WERI-Rb-1 (cell line): ENCODE data around the gene CIBAR2.

Experiments
- DNase-seq: peaks from one replicate; pipeline ENCODE4 v3.0.0-alpha.2; 2020
- H3K27ac ChIP-seq: fragments of 250-450 bp; sonication (Bioruptor Pico); 2 replicates; pipeline ENCODE4 v1.5.1; 2020; ENCODE audit warnings: mild to moderate bottlenecking, moderate library complexity
- H3K27me3 ChIP-seq: fragments of 250-450 bp; sonication (Bioruptor Pico); 2 replicates; pipeline ENCODE4 v1.5.1; 2021; ENCODE audit warnings: mild to moderate bottlenecking, low read depth, moderate library complexity; ENCODE audit not compliant: insufficient read depth, severe bottlenecking
- H3K36me3 ChIP-seq: fragments of 250-450 bp; sonication (Bioruptor Pico); 2 replicates; pipeline ENCODE4 v1.5.1; 2020; ENCODE audit warnings: mild to moderate bottlenecking, moderate library complexity
- H3K4me3 ChIP-seq: 2 replicates; pipeline ENCODE4 v1.5.1; 2011; ENCODE audit warnings: low read depth, mild to moderate bottlenecking, control low read depth, low read length
- H3K9me3 ChIP-seq: fragments of 250-450 bp; sonication (Bioruptor Pico); 2 replicates; pipeline ENCODE4 v1.5.1; 2021; ENCODE audit warnings: mild to moderate bottlenecking, moderate library complexity; ENCODE audit not compliant: severe bottlenecking
- TF ChIP-seq, protein P1 (sequence below): IDR thresholded peaks from 2 replicates; pipeline ENCODE4 v1.5.1; 2011; ENCODE audit warnings: low read depth, mild to moderate bottlenecking, control low read depth, inconsistent platforms, low read length

CIBAR2 gene

DNA sequence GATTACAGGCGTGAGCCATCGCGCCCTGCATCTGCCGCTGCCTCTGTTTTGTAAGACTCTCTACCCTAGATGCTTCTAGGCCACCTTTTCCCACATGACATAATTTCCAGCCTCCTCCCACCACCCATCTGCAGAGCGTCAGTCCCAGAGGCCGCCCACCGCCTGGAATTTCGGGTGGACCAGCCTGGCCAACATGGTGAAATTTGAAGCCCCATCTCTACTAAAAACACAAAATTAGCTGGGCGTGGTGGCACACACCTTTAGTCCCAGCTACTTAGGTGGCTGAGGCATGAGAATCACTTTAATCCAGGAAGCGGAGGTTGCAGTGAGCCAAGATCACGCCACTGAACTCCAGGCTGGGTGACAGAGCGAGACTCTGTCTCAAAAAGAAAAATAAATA is 5.1 kb upstream of the CIBAR2 start:
- no peaks in the 10 kb centered on the region for H3K9me3 ChIP-seq
- H3K36me3 ChIP-seq, result no peaks in the 10 kb centered on the region
- no peak overlapping the region for H3K27ac ChIP-seq
- no peak overlapping the region for H3K4me3 ChIP-seq
- TF ChIP-seq, protein P1, sequence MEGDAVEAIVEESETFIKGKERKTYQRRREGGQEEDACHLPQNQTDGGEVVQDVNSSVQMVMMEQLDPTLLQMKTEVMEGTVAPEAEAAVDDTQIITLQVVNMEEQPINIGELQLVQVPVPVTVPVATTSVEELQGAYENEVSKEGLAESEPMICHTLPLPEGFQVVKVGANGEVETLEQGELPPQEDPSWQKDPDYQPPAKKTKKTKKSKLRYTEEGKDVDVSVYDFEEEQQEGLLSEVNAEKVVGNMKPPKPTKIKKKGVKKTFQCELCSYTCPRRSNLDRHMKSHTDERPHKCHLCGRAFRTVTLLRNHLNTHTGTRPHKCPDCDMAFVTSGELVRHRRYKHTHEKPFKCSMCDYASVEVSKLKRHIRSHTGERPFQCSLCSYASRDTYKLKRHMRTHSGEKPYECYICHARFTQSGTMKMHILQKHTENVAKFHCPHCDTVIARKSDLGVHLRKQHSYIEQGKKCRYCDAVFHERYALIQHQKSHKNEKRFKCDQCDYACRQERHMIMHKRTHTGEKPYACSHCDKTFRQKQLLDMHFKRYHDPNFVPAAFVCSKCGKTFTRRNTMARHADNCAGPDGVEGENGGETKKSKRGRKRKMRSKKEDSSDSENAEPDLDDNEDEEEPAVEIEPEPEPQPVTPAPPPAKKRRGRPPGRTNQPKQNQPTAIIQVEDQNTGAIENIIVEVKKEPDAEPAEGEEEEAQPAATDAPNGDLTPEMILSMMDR, result no peak
- no peaks in the 10 kb centered on the region for H3K27me3 ChIP-seq
- no peak for DNase-seq

DNA sequence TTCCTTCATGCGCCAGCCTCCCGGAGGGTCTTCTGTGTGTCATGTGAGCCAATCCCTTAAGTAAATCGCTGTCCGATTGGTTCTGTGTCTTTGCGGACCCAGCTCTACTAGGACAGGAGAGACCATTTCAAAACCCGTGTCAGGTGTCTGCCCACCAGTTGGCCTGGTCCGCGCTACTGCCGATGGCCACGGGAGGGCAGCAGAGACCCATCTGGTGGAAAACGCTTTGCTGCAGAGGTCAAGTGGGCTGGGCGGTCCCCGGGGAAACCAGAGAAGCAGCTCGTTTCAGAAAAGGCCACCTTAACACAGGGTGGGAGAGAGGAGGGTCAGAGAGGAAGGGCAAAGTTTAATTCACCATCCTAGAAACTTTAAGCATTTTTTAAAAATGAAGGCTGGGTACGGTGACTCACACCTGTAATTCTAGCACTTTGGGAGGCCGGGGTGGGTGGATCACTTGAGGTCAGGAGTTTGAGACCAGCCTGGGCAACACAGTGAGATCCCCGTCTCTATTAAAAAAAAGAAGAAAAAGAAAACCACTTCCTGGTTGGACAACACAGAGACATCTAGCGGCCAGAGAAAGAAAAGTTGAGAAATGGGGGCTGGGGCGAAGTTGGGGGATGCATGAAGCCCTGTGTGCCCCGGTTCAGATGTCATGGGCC is 2.8 kb upstream of the CIBAR2 start:
- Histone ChIP-seq H3K27ac (no peak overlapping the region), H3K27me3 (no peaks in the 10 kb centered on the region), H3K9me3 (no peaks in the 10 kb centered on the region), H3K4me3 (no peak overlapping the region), H3K36me3 (no peaks in the 10 kb centered on the region)
- TF ChIP-seq, protein P1, result peak; percentile 85
- DNase-seq, result peak; percentile 84

- no peak overlapping the region for H3K27ac ChIP-seq
- no peaks in the 10 kb centered on the region for H3K36me3 ChIP-seq
- H3K4me3 ChIP-seq, result no peak overlapping the region
- no peaks in the 10 kb centered on the region for H3K9me3 ChIP-seq
- TF ChIP-seq, protein P1, result no peak
- DNase-seq, result no peak
- no peaks in the 10 kb centered on the region for H3K27me3 ChIP-seq
These were observed 1.6 kb upstream of the CIBAR2 start for GRCh38 chr16:85113913-85114312.

DNA sequence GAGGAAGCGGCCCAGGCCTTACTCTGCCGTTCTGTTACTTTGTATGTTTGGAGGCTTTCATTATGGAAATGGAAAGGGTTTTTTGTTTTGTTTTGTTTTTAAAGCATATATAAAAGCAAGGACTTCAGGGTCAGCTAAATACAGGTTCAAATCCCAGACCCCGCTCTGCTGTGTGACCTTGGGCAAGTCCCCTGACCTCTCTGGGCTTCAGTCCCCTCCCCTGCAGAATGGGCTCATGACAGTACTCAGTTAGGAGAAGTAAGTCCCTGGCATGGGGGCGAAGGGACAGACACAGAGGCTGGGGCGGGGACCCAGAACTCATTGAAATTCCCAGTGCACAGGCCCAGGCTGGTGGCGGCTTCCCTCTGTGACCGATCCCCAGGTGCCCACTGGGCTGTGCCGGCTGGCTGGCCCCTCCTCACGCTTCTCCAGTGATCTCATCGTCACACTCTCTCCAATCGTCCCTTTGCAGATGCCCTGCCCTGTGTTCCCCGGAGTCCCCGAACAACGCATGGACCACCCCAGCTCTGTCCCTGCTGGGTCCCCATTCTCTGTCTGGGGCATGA is 979 bp upstream of the CIBAR2 start:
- Histone ChIP-seq H3K27me3 (no peaks in the 10 kb centered on the region), H3K36me3 (no peaks in the 10 kb centered on the region), H3K4me3 (no peak overlapping the region), H3K27ac (no peak overlapping the region), H3K9me3 (no peaks in the 10 kb centered on the region)
- TF ChIP-seq, protein P1, result no peak
- no peak for DNase-seq

GRCh38 chr16:85111184-85111583 is 1.1 kb downstream of the CIBAR2 start:
- H3K27me3 ChIP-seq, result no peaks in the 10 kb centered on the region
- no peak overlapping the region for H3K27ac ChIP-seq
- TF ChIP-seq, protein P1, result no peak
- no peak for DNase-seq
- no peaks in the 10 kb centered on the region for H3K36me3 ChIP-seq
- no peaks in the 10 kb centered on the region for H3K9me3 ChIP-seq
- H3K4me3 ChIP-seq, result no peak overlapping the region

DNA sequence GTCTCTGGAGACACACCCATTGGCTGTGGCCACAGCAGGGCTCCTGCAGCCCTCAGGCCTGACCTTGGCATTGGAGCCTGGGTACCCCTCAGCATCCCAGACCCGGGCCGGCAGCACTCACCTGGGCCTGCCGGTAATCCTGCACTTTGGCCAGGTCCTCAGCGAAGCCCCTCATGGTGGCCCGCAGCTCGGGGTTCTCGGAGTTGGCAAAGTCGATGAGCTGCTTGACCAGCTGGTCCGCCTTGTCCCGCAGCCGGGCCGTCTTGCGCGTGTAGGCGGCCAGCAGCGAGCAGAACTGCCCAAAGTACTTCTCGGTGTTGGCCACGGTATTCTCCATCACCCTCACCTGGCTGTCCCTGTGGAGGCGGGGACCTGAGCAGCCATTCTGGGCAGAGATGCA is 2.2 kb downstream of the CIBAR2 start:
- TF ChIP-seq, protein P1, result no peak

More for the DNA sequence above, 2.2 kb downstream of the CIBAR2 start:
- H3K36me3 ChIP-seq, result no peaks in the 10 kb centered on the region
- H3K27ac ChIP-seq, result no peak overlapping the region
- H3K9me3 ChIP-seq, result no peaks in the 10 kb centered on the region
- no peak for DNase-seq
- H3K27me3 ChIP-seq, result no peaks in the 10 kb centered on the region
- no peak overlapping the region for H3K4me3 ChIP-seq
